ENCODE measurements around the gene KCNIP3.

Gene KCNIP3

GRCh38 chr2:95275601-95276243 is 21.4 kb upstream of the KCNIP3 start:
- no peaks in the 10 kb centered on the region for H3K36me3 ChIP-seq (ENCODE audit: control insufficient read depth in 2 of 2, insufficient read depth in 1 of 2, low read length in 2 of 2)
- TF ChIP-seq ZNF423 (tag by site-specific recombination; IDR thresholded peaks at IDR 0.05) = no peak
- TF ChIP-seq ZNF266 (tag by site-specific recombination; IDR thresholded peaks at IDR 0.05; ENCODE audit: low read depth) = no peak
- no peak for TF ChIP-seq ATF2 (tag by site-specific recombination; IDR thresholded peaks at IDR 0.05; ENCODE audit: low read depth)
- no peak for TF ChIP-seq ZNF426 (tag by site-specific recombination; IDR thresholded peaks at IDR 0.05)
- TF ChIP-seq EGR2 (tag by site-specific recombination; IDR thresholded peaks at IDR 0.05; ENCODE audit: low read depth) = no peak
- TF ChIP-seq ZNF621 (tag by site-specific recombination; IDR thresholded peaks at IDR 0.05) = no peak
- TF ChIP-seq ZFP41 (tag by site-specific recombination; IDR thresholded peaks at IDR 0.05; ENCODE audit: borderline replicate concordance) = no peak
- no peak for TF ChIP-seq ZBTB20 (tag by site-specific recombination; IDR thresholded peaks at IDR 0.05)
- TF ChIP-seq KLF8 (tag by site-specific recombination; IDR thresholded peaks at IDR 0.05) = no peak
- H3K4me3 ChIP-seq (ENCODE audit: low read depth, low read length) = no peak overlapping the region
- ChIA-PET POLR2A (no interaction called here), CTCF (interaction anchor here (0.6 kb wide), 1 partner anchor 121 kb away, joined by 4 read pairs; no protein-coding TSS in a partner anchor)
- no peaks in the 10 kb centered on the region for H3K9me3 ChIP-seq (ENCODE audit: control insufficient read depth, insufficient read depth, low read depth, low read length)
- no peak overlapping the region for H3K27ac ChIP-seq (ENCODE audit: extremely low read depth, low read depth, low read length)
- H3K4me1 ChIP-seq (ENCODE audit: control insufficient read depth, insufficient read depth, low read length) = no peaks in the 10 kb centered on the region

- Histone ChIP-seq H3K27ac (ENCODE audit: extremely low read depth, low read depth, low read length) (no peak overlapping the region), H3K4me1 (ENCODE audit: control insufficient read depth, insufficient read depth, low read length) (no peaks in the 10 kb centered on the region), H3K9me3 (ENCODE audit: control insufficient read depth, insufficient read depth, low read depth, low read length) (no peaks in the 10 kb centered on the region), H3K4me3 (ENCODE audit: low read depth, low read length) (no peak overlapping the region), H3K36me3 (ENCODE audit: control insufficient read depth in 2 of 2, insufficient read depth in 1 of 2, low read length in 2 of 2) (no peaks in the 10 kb centered on the region)
- ChIA-PET POLR2A (no interaction called here), CTCF (no interaction called here)
- TF ChIP-seq ZSCAN18 (tag by site-specific recombination; IDR thresholded peaks at IDR 0.05) (no peak), ZNF660 (tag by site-specific recombination; IDR thresholded peaks at IDR 0.05) (no peak), ZNF645 (tag by site-specific recombination; IDR thresholded peaks at IDR 0.05) (no peak), ZNF335 (tag by site-specific recombination; conservative IDR thresholded peaks at IDR 0.05) (no peak), OVOL3 (tag by site-specific recombination; IDR thresholded peaks at IDR 0.05) (no peak)
Observed at GRCh38 chr2:95276244-95276887, 20.8 kb upstream of the KCNIP3 start.

GRCh38 chr2:95276888-95277245 is 20.3 kb upstream of the KCNIP3 start:
- H3K4me3 ChIP-seq (ENCODE audit: low read depth, low read length) = no peak overlapping the region
- no peaks in the 10 kb centered on the region for H3K4me1 ChIP-seq (ENCODE audit: control insufficient read depth, insufficient read depth, low read length)
- TF ChIP-seq ZSCAN4 (tag by site-specific recombination; IDR thresholded peaks at IDR 0.05) = no peak
- no peak overlapping the region for H3K27ac ChIP-seq (ENCODE audit: extremely low read depth, low read depth, low read length)
- H3K9me3 ChIP-seq (ENCODE audit: control insufficient read depth, insufficient read depth, low read depth, low read length) = no peaks in the 10 kb centered on the region
- CTCF ChIA-PET = no interaction called here
- POLR2A ChIA-PET = interaction anchor here (0.9 kb wide), 1 partner anchor 69 kb away, joined by 3 read pairs; no protein-coding TSS in a partner anchor
- H3K36me3 ChIP-seq (ENCODE audit: control insufficient read depth in 2 of 2, insufficient read depth in 1 of 2, low read length in 2 of 2) = no peaks in the 10 kb centered on the region
